ENCODE data around the gene PAX6. TPM values are rescaled to one million over a fixed set of nuclear protein-coding genes. Genes with fewer than 3 reads are reported as not detected.

PAX6 gene
- total RNA-seq, 1 donor from 2014 or later: 18.9 TPM

GRCh38 chr11:31847761-31848160, 36.6 kb upstream of the PAX6 start:
- TF ChIP-seq CTCF (conservative IDR thresholded peaks at IDR 0.05): no peak
- Mint-ChIP-seq H3K27ac (no peak overlapping the region), H3K9me3 (no peaks in the 10 kb centered on the region), H3K4me1 (ENCODE audit: unreplicated experiment) (no peaks in the 10 kb centered on the region), H3K27me3 (peaks cover 32% of the 10 kb centered on the region), H3K36me3 (no peaks in the 10 kb centered on the region), H3K4me3 (no peak overlapping the region)
- DNase-seq (ENCODE audit: extremely low spot score, unreplicated experiment): no peak

GRCh38 chr11:31845331-31845730, 34.2 kb upstream of the PAX6 start:
- DNase-seq (ENCODE audit: extremely low spot score, unreplicated experiment): no peak
- H3K36me3 Mint-ChIP-seq: no peaks in the 10 kb centered on the region
- H3K4me1 Mint-ChIP-seq (ENCODE audit: unreplicated experiment): no peaks in the 10 kb centered on the region
- H3K9me3 Mint-ChIP-seq: no peaks in the 10 kb centered on the region
- H3K27me3 Mint-ChIP-seq: peaks cover 48% of the 10 kb centered on the region
- no peak for TF ChIP-seq CTCF (conservative IDR thresholded peaks at IDR 0.05)
- no peak overlapping the region for H3K4me3 Mint-ChIP-seq
- no peak overlapping the region for H3K27ac Mint-ChIP-seq

- Mint-ChIP-seq H3K4me3 (no peak overlapping the region), H3K36me3 (no peaks in the 10 kb centered on the region)
- TF ChIP-seq CTCF (conservative IDR thresholded peaks at IDR 0.05): no peak
Measured at GRCh38 chr11:31844351-31844750, 33.2 kb upstream of the PAX6 start.

GRCh38 chr11:31841435-31841834, 30.3 kb upstream of the PAX6 start:
- Mint-ChIP-seq H3K27me3 (peaks cover 73% of the 10 kb centered on the region), H3K4me1 (ENCODE audit: unreplicated experiment) (no peaks in the 10 kb centered on the region), H3K4me3 (no peak overlapping the region), H3K9me3 (no peaks in the 10 kb centered on the region), H3K27ac (no peak overlapping the region), H3K36me3 (no peaks in the 10 kb centered on the region)
- TF ChIP-seq CTCF (conservative IDR thresholded peaks at IDR 0.05): no peak
- no peak for DNase-seq (ENCODE audit: extremely low spot score, unreplicated experiment)

More at GRCh38 chr11:31844351-31844750, 33.2 kb upstream of the PAX6 start:
- peaks cover 57% of the 10 kb centered on the region for H3K27me3 Mint-ChIP-seq
- H3K9me3 Mint-ChIP-seq: no peaks in the 10 kb centered on the region
- no peak for DNase-seq (ENCODE audit: extremely low spot score, unreplicated experiment)
- H3K4me1 Mint-ChIP-seq (ENCODE audit: unreplicated experiment): no peaks in the 10 kb centered on the region
- no peak overlapping the region for H3K27ac Mint-ChIP-seq

- no peak for DNase-seq (ENCODE audit: extremely low spot score, unreplicated experiment)
- Mint-ChIP-seq H3K36me3 (no peaks in the 10 kb centered on the region), H3K4me1 (ENCODE audit: unreplicated experiment) (no peaks in the 10 kb centered on the region), H3K9me3 (no peaks in the 10 kb centered on the region), H3K27me3 (peaks cover 19% of the 10 kb centered on the region), H3K27ac (no peak overlapping the region), H3K4me3 (no peak overlapping the region)
- TF ChIP-seq CTCF (conservative IDR thresholded peaks at IDR 0.05): no peak
Measured at GRCh38 chr11:31834237-31834636, 23.1 kb upstream of the PAX6 start.

- Mint-ChIP-seq H3K27ac (no peak overlapping the region), H3K9me3 (no peaks in the 10 kb centered on the region), H3K27me3 (peaks cover 27% of the 10 kb centered on the region), H3K4me1 (ENCODE audit: unreplicated experiment) (peaks cover 15% of the 10 kb centered on the region), H3K4me3 (no peak overlapping the region), H3K36me3 (no peaks in the 10 kb centered on the region)
- TF ChIP-seq CTCF (conservative IDR thresholded peaks at IDR 0.05): no peak
- DNase-seq (ENCODE audit: extremely low spot score, unreplicated experiment): no peak
Measured at GRCh38 chr11:31830406-31830805, 19.3 kb upstream of the PAX6 start.

Measured in type B pancreatic cell (in vitro differentiated cells).